Measurements from ENCODE around the gene MSLN. TPM values are rescaled to one million over a fixed set of nuclear protein-coding genes. Genes with fewer than 3 reads are reported as not detected.
A peak's percentile ranks its signal among the peaks of the same experiment; 100 is the strongest.

MSLN gene
- polyA plus RNA-seq, 1 of the 3 experiments (the other 2 are of a cell fraction), result 0.02 TPM

GRCh38 chr16:808085-808386 is 47.5 kb downstream of the MSLN start:
- H3K27ac ChIP-seq (ENCODE audit: low read depth in 2 of 2, low read length in 1 of 2), result peak overlapping the region in 1 of 2 experiments; percentile 51; a peak in 1 of 4 replicates
- H3K4me2 ChIP-seq, result peak overlapping the region; percentile 83
- ChIA-PET POLR2A (no interaction called here), CTCF (interaction anchor here (1.5 kb wide), 1 partner anchor 250 kb away, joined by 4 read pairs; no protein-coding TSS in a partner anchor)
- H3K9ac ChIP-seq, result peak overlapping the region; percentile 53; the same call in 1 of the 2 replicates
- H3K9me2 ChIP-seq, result no peaks in the 10 kb centered on the region
- 19% methylated on average over 19 of the region's 19 CpGs for WGBS (ENCODE audit: low lambda C conversion rate)
- H3K4me3 ChIP-seq (ENCODE audit: low read depth in 2 of 2, low read length in 1 of 2), result peak overlapping the region; percentile 82 to 94
- no peak for DNase-seq
- H3K9me3 ChIP-seq, result no peaks in the 10 kb centered on the region
- no peaks in the 10 kb centered on the region for H4K20me1 ChIP-seq (ENCODE audit: insufficient read depth)
- no peaks in the 10 kb centered on the region for H3F3A ChIP-seq (replicated peaks; ENCODE audit: insufficient read depth)
- peak overlapping the region; percentile 86 for H2AFZ ChIP-seq (ENCODE audit: low read depth)
- peaks cover 0 to 18% of the 10 kb centered on the region in 2 experiments; a peak in 1 of 4 replicates for H3K4me1 ChIP-seq (ENCODE audit: control insufficient read depth in 1 of 2, insufficient read depth in 2 of 2, low read depth in 1 of 2, low read length in 1 of 2)
- no peaks in the 10 kb centered on the region for H3K36me3 ChIP-seq (replicated peaks in 1 of 2; ENCODE audit: control insufficient read depth in 1 of 2, insufficient read depth in 2 of 2, low read length in 1 of 2)
- TF ChIP-seq SMC3 (IDR thresholded peaks at IDR 0.05; ENCODE audit: low read depth, low read length) (no peak), ZBTB33 (IDR thresholded peaks at IDR 0.05; ENCODE audit: borderline replicate concordance, low read depth) (no peak), RFX5 (IDR thresholded peaks at IDR 0.05; ENCODE audit: low read length) (no peak), RXRA (IDR thresholded peaks at IDR 0.05; ENCODE audit: borderline replicate concordance, low read depth) (no peak), FOXJ3 (CRISPR knock-in tag; IDR thresholded peaks at IDR 0.05) (no peak), ELF1 (IDR thresholded peaks at IDR 0.05) (no peak), PBX3 (IDR thresholded peaks at IDR 0.05) (no peak), FOSL2 (IDR thresholded peaks at IDR 0.05; ENCODE audit: borderline replicate concordance, low read depth) (no peak), CHD2 (IDR thresholded peaks at IDR 0.05; ENCODE audit: low read length, partially characterized antibody) (no peak)
- H3K27me3 ChIP-seq (ENCODE audit: insufficient read depth), result no peaks in the 10 kb centered on the region
- H3K79me2 ChIP-seq (ENCODE audit: insufficient read depth), result peaks cover 4% of the 10 kb centered on the region

GRCh38 chr16:813204-813915 is 52.8 kb downstream of the MSLN start:
- H3F3A ChIP-seq (replicated peaks; ENCODE audit: insufficient read depth), result no peaks in the 10 kb centered on the region
- POLR2A ChIA-PET, result no interaction called here
- no peak overlapping the region for H3K9ac ChIP-seq
- 8% methylated on average over 26 of the region's 67 CpGs for WGBS (ENCODE audit: low lambda C conversion rate)
- H3K9me3 ChIP-seq, result no peaks in the 10 kb centered on the region
- DNase-seq, result peak; percentile 92
- peaks cover 9% of the 10 kb centered on the region; the same call in 1 of the 2 replicates for H3K27me3 ChIP-seq (ENCODE audit: insufficient read depth)
- no peak overlapping the region for H2AFZ ChIP-seq (ENCODE audit: low read depth)
- peak overlapping the region; percentile 62 for H3K4me2 ChIP-seq
- H3K36me3 ChIP-seq (replicated peaks in 1 of 2; ENCODE audit: control insufficient read depth in 1 of 2, insufficient read depth in 2 of 2, low read length in 1 of 2), result no peaks in the 10 kb centered on the region
- TF ChIP-seq PBX3 (IDR thresholded peaks at IDR 0.05), result no peak
- TF ChIP-seq RAD21 (IDR thresholded peaks at IDR 0.05; ENCODE audit: low read length), result peak; percentile 77
- peak; percentile 67 for TF ChIP-seq SMC3 (IDR thresholded peaks at IDR 0.05; ENCODE audit: low read depth, low read length)
- peak; percentile 68 for TF ChIP-seq CTCF (IDR thresholded peaks at IDR 0.05)
- no peaks in the 10 kb centered on the region for H3K9me2 ChIP-seq
- no peak overlapping the region for H3K27ac ChIP-seq (ENCODE audit: low read depth in 2 of 2, low read length in 1 of 2)
- no peaks in the 10 kb centered on the region for H4K20me1 ChIP-seq (ENCODE audit: insufficient read depth)
- H3K4me3 ChIP-seq (ENCODE audit: low read depth in 2 of 2, low read length in 1 of 2), result peak overlapping the region; percentile 15 to 53
- CTCF ChIA-PET, result interaction anchor here (0.6 to 10.1 kb wide), 7 partner anchors 14 to 293 kb away, joined by 3 to 61 read pairs (median 3); no protein-coding TSS in a partner anchor
- H3K4me1 ChIP-seq (ENCODE audit: control insufficient read depth in 1 of 2, insufficient read depth in 2 of 2, low read depth in 1 of 2, low read length in 1 of 2), result peaks cover 0 to 9% of the 10 kb centered on the region in 2 experiments; a peak in 1 of 4 replicates
- no peaks in the 10 kb centered on the region for H3K79me2 ChIP-seq (ENCODE audit: insufficient read depth)
